GM10248 (cell line): ENCODE measurements around the gene CBY1.

Experiments
- CTCF ChIA-PET: fragments of 300-600 bp; sonication (Branson Sonifier 250); formaldehyde crosslinking; extraction: SDS; loops from one replicate; lab custom pipeline; 2021; ENCODE audit warnings: antibody characterized with exemption; lab: Yijun Ruan, JAX
- POLR2A ChIA-PET: fragments of 350-650 bp; sonication (Branson Sonifier 250); formaldehyde crosslinking; extraction: SDS; loops from one replicate; lab custom pipeline; 2020; ENCODE audit warnings: antibody characterized with exemption; lab: Yijun Ruan, JAX
- DNase-seq: peaks from one replicate; pipeline ENCODE4 v3.0.0; 2012; ENCODE audit errors: extremely low spot score
- CTCF ChIP-seq: IDR thresholded peaks from 2 replicates; pipeline ENCODE4 v1.5.1; 2012; ENCODE audit warnings: mild to moderate bottlenecking, low read depth; ENCODE audit errors: extremely low read depth, missing control alignments, control extremely low read depth

Gene CBY1

GRCh38 chr22:38657045-38657909 lies 839 bp downstream of the CBY1 start:
- no peak for TF ChIP-seq CTCF
- CTCF ChIA-PET = interaction anchor here (1.2 to 2.6 kb wide), 4 partner anchors 13 to 26 kb away, joined by 3 to 6 read pairs (median 4); partner anchors contain the start of gene TOMM22
- POLR2A ChIA-PET = no interaction called here
- DNase-seq = peak; percentile 53

DNA sequence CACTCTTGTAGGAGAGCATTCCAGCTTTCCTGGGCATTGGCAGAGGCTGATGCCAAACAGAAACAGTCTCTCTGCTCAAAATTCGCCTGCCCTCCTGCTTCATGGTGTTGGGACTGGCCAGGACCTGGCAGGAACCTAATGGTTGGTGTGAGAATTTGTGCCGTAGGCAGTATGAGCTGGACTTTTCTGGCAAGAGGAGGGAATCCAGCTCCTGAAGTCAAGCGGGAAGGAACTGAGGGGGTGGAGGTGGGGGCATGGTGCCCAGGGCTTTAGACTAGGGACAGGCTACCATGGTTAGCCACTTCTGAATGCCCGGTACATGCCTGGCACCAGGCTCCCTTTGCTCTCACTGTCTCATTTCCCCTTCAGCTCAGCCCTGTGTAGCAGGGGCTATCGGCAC lies 18.4 kb downstream of the CBY1 start:
- ChIA-PET POLR2A (interaction anchor here (0.6 kb wide), 2 partner anchors 665 to 817 kb away, joined by 4 read pairs; no protein-coding TSS in a partner anchor), CTCF (interaction anchor here (1.0 kb wide), 1 partner anchor 11 kb away, joined by 3 read pairs; no protein-coding TSS in a partner anchor)
- DNase-seq = no peak
- TF ChIP-seq CTCF = no peak

- ChIA-PET CTCF (no interaction called here), POLR2A (no interaction called here)
- DNase-seq = no peak
- TF ChIP-seq CTCF = no peak
These were observed 19.4 kb downstream of the CBY1 start for GRCh38 chr22:38675833-38676232.

DNA sequence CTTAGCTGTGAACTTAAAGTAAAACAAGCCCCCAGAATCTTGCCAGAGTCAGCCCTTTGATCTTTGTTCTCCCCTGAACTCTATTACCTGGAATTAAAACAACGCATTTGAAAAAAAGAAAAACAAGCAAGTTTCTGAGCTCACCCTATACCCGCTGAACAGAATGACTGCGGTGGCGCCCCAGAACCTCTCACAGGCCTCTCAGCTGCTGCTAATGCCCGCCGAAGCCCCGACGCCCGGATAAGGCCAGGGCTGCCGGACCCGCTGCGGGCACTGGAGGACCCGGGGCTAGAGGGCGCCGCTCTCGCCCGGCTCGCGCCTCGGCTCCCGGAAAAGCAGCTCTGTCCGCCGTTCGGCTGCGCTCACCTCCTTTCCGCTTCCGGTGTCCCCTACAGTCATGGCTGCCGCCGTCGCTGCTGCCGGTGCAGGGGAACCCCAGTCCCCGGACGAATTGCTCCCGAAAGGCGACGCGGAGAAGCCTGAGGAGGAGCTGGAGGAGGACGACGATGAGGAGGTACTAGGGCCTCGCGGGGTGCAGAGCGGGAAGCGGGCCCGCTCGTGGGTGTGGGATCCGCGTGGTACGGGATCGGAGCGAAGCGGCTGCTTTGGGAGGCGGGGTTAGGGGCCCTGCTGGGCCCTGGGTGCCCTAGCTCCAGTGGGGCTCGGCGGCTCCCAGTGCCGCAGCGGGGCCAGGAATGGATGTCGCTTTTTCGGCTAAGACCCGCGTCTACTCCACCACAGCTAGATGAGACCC lies 25.3 kb downstream of the CBY1 start, which contains the start of gene TOMM22:
Gene TOMM22 (plus strand): TSS at position 376 of the 754 bp plus-strand sequence. CDS start 22 bp downstream, at position 398.
- peak; percentile 98 for DNase-seq
- ChIA-PET CTCF (interaction anchor here (0.7 to 3.6 kb wide), 19 partner anchors 8 to 718 kb away, joined by 3 to 48 read pairs (median 4); partner anchors contain the start of genes CBY1, GTPBP1, JOSD1 and TAB1), POLR2A (interaction anchor here (0.6 to 1.2 kb wide), 3 partner anchors 18 to 66 kb away, joined by 4 to 5 read pairs (median 5); partner anchors contain the start of gene GTPBP1)
- peak; percentile 78 for TF ChIP-seq CTCF

DNA sequence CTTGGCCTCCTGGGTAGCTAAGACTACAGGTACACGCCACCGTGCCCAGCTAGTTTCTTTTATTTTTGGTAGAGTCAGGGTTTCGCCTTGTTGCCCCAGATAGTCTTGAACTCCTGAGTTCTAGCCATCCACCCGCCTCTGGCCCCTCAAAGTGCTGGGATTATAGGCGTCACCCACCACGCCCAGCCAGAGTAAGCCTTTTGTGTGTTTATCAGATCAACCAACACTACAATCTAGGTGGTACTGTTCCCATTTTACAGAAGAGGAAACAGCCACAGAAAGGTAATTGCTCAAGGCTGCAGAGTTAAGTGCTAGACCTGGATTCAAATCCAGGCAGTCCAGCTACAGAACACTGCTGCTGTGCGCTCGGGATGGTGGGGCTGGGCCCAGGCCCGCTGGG lies 28.5 kb downstream of the CBY1 start:
- TF ChIP-seq CTCF = no peak
- DNase-seq = no peak
- ChIA-PET POLR2A (interaction anchor here (0.6 kb wide), 1 partner anchor 8 kb away, joined by 12 read pairs; no protein-coding TSS in a partner anchor), CTCF (no interaction called here)

- CTCF ChIA-PET = no interaction called here
- POLR2A ChIA-PET = no interaction called here
- TF ChIP-seq CTCF = no peak
- no peak for DNase-seq
These were observed 29.3 kb downstream of the CBY1 start for GRCh38 chr22:38685761-38686160.
